GM19025 (cell line): Measurements from ENCODE around the gene C6.
"Not testable (repeated sequence)": the region's sequence is repeated elsewhere in the genome, so short reads cannot be mapped to it uniquely, and the experiment has no call there.

Experiments used
- ATAC-seq: cut with Tn5 transposase; IDR thresholded peaks from one replicate; pipeline ENCODE4 v1.9.1; 2021; ENCODE audit warnings: mild to moderate bottlenecking, low read depth, moderate library complexity; ENCODE audit not compliant: unreplicated experiment

Gene C6

DNA sequence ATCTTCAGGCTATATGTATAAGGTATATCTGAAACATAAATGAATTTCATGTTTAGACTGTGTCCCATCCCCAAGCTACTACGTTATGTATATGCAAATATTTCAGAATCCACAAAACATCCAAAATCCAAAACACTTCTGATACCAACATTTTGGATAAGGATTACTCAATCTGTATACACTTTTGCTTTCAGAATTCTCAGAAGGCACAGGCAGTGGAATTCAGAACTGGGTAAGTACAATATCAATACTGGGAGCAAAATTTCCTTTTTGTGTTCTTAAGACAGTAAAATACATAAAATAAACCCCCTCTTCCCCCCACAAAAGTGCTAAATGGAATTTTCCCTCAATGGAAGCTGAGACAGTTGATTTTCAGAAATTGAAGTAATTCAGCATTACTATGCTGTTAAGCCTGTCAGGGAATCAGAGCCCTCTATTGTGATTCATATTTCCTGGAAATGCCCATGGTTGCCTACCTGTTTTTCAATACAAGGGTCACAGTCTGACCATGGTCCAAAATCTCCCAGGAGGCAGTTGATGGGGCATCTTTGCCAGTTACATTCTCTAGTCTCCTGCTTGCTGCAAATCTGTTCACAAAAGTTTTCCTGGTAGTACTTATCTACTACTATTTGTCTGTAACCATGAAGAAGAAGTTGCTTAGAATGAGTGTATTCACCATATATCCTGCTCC is 12.1 kb downstream of the C6 start:
- no peak for ATAC-seq

DNA sequence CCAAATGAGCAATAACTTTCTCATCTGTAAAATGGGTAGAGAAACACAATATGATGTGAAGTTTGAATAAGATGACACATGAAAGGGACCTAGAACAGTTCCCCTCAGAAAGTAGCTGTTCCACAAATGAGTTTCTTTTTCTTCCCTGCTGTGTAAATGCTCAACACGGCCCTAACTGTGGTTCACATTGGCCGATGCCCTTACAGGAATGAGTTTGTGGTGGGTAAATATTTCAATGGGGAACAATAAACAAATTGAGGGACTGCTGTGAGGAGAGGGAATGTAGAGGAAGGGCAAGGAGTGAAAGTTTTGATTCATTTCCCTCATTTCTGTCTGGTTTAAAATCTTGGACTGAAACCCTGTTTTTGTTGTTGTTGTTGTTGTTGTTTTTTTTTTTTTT is 12.8 kb downstream of the C6 start:
- no peak for ATAC-seq

DNA sequence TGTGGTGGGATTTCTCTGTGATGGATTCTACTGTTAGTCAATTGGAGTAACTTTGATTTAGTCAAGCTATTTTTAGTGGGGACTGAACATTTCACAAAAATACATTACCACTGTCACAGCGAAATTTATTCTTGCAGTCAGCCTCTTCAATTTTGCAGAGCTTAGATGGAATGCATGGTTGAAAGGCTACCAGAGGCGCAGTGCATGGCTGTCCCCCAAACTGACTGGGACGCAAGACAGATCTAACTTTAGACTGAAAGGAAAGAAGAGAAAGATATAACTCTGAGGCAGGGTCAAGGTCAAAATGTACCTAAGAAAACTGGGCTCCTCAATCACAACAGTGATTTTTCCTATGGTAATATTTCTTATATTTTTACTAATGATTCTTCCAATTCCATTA is 13.7 kb downstream of the C6 start:
- no peak for ATAC-seq

DNA sequence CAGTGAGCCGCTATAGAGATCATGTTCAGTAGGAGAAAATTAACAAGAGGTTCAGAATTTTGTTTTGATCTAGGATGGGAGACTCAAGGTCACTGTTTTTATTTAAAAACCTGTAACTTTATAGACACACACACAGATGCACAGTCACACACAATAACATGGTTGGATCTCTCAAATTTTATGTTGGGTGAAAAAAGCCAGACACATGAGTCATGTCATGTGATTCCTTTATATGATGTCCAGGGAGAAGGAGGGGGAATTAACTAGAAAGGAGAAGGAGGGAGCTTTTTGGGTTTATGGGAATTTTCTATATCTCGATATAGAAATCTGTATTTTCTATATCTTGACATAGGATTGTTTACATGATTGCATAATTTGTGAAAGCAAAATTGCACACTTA is 17.1 kb downstream of the C6 start:
- no peak for ATAC-seq

DNA sequence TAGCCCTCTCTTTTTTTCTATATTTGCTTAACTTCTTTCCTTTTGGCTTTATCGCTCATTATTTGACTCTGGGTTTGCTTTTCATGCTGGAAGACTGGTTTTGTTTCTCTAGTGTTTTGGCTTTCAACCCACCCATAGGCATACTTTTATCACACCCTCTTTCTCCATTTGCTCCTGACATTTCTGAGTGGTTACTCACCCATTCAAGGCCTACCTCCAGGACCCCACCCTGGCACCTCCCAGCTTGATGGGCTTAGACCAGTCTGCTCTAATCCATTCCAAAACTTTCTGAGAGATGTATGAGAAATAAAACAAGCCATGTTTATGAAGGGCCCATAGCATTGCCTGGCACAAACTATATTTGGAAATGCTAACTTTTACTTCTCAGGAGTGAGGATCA is 18.1 kb downstream of the C6 start:
- ATAC-seq: no peak

DNA sequence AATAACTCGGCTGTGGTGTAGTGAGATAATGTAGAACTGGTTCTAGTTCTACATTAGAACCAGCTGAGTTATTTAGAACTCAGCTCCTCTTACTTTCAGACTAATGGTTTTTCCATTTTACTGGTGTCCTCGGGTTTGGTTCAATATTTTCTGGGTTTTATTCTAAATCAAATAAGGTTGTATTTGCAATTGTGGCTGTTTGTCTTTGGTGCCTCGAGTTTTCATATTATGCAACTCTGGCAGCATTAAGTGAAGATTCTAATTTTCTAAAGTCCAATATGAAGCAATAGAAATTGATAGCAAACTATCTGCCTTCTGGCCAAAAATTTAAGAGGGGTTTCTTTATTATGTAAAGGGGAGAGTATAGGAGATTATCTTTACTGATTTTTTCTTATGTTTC is 19.0 kb downstream of the C6 start:
- ATAC-seq: no peak

DNA sequence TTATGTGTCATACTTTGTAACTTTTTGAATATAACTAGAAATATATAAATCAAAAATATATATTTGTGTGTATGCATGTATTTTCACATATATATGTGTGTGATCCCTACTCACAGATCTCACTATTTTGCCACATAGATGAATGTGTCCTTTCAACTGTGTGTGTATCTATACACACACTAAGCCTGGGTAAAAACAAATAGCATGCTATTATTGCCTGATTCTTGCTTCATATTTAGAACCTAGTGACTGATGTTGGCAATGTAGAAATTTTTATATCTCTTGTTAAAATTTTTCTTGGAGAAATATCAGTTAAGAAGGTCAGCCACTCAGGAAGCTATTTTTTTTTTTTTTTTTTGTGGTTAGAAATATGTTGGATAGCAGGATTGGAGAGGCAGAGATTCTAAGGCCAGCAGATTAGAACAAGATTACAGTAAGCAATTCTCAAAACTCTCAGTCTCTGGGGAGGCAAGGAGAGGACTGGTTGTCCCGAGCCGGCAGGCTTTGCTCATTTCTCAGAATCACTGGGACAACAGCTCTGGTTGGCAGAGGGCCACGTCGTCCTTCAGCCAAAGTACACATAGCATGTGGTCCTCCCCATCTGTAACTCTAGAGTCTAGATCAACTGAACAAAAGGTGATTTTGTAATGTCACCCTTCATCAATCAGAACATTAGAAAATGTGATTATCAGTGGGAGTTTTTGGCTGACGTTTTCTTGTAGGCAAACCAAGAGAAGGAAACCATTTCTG is 19.7 kb downstream of the C6 start:
- no peak for ATAC-seq

DNA sequence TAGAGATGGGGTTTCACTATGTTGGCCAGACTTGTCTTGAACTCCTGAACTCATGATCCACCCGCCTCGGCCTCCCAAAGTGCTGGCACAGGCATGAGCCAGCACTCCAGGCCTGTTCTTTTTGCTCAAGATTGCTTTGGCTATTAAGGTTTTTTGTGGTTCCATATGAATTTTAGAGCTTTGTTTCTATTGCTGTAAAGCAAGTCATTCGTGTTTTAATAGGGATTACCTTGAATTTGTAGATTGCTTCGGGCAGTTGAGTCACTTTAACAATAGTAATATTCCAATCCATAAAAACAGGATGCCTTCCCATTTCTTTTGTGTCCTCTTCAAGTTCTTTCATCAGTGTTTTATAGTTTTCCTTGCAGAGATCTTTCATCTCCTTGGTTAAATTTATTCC is 22.1 kb downstream of the C6 start:
- ATAC-seq: no peak

DNA sequence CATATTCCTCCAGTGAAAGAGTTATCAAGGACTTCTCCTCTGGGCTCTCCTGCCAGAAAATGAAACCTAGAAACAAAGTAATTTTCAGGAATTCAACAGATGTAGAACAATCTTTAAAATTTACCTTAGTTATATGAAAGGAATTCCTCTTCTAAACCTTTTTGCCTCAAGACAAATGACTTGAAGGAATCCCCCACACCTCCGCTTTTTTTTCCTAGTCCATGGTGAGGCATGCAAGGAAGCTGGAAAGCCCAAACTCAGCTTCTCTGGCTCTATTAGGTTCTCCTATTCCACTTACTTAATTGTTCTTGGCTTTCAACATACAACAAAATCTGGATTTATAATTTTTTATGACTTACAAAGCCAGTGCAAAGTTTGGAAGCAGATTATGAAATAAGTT is 27.2 kb downstream of the C6 start:
- ATAC-seq: no peak

DNA sequence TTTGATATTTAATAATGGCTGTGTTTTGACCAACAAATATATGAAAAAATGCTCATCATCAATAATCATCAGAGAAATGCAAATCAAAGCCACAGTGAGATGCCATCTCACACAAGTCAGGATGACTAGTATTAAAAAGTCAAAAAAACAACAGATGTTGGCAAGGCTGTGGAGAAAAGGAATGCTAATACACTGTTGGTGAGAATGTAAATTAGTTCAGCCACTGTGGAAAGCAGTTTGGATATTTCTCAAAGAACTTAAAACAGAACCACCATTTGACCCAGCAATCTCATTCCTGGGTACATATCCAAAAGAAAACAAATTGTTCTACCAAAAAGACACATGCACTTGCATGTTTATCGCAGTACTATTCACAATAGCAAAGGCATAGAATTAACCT is 30.0 kb downstream of the C6 start:
- not testable (repeated sequence) for ATAC-seq

DNA sequence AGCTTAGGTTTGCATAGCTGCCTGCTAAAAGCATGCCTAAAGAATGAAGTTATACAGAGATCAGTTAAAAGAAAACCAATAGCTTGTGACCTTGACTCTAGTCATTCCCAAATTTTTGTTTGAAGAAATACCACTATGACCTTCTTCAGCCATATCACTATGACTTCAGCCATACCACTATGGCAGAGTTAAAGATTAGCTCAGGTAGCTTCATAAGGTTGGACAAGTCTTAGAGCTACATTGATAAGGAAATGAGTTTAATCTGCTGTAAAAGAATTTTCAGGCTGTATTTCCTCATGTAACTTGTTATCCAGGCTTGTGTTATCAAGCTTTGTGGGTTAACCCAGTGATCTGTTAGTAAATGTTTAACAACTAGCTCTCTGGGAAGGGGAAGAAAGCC is 30.7 kb downstream of the C6 start:
- no peak for ATAC-seq

DNA sequence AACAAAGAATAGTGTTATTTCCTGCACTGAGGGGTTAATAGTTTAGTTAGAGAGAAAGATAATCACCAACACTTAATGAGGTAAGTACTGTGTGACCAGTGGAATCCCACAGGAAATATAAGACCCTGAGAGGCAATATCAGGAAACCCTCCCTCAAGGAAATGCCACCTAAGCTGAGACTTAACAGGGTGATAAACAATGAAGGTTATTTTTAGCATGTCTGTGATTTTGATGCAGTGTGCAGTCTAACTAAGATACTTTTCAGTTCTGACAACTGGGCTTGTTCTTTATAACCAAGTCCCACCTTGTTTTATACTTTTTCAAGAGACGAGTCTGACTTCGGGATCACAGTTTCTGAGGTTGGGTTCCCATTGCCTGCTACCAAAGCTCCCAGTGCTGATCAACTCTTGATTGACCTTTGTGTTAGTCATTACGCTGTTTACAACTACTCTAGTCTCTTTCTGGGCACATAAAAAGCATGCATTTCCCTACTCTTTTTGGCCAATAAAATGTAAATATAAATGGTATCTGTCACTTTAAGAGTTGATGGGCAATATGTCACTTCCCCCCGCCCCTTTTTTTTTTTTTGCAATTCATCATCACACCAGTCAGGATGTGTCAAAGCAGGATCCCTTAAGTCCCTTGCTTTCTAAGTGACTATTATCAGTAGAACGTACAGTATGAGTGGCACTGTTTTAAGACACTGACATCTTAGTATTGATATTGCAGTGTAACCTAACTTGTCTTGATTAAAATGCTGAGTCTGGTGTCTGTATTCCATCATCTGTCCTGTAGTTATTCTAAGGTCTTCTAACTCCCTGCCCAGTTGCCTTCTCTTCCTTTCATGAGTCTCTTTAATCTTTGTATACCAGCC is 31.4 kb downstream of the C6 start:
- no peak for ATAC-seq

DNA sequence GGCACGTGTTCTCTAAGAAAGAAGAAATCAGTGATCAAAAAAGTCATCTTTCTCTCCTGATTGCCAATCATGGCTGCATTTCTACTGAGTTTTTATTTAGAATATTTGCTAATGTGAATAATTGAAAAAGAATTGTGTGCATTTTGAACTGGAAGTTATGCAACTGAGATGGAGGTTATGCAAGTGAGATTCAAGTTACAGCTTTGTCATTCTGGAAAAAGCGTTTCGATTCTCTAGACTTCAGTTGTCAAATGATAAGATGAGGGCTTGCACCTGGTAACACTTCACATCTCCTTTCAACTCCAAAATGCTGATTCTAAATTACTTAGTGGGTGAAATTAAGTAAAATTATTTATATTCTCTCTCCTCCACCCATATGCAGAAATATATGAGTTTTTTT is 36.4 kb downstream of the C6 start:
- ATAC-seq: no peak

DNA sequence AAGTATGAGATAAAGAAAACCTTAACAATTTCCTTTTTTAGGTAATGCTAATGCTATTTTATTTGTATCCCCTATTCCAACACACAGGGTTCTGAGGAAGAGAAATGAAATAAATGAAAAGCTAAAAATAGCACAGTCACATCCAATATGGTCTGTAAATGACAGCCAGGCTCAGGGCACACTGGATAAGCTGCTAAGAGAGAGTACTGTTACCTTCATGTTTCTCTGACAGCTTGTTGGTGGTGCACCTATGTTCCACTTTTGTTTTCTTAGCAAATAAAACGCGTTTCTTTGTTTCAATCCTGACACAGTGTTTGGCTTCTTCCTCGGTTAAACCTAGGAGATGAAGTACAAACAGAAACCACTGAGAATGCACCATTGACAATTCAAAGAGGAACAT is 41.3 kb downstream of the C6 start:
- ATAC-seq: no peak

DNA sequence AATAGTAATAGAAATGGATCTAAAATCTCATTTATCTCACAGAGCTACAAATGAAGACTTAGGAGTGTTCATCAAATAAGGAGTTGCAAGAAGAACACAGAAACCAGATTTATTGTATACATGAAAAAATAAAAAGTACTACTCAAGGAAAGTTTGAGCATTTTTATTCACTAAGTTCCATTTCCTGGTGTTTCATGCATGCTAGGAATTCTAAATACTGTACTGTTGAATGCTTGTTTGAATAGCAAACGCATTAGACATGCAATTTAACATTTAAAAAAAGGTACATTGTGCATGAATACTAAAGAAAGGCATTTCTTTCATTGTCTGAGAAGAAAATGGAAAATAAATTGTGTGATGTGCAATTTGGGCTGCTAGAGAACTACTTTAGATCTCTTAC is 52.1 kb downstream of the C6 start:
- no peak for ATAC-seq

DNA sequence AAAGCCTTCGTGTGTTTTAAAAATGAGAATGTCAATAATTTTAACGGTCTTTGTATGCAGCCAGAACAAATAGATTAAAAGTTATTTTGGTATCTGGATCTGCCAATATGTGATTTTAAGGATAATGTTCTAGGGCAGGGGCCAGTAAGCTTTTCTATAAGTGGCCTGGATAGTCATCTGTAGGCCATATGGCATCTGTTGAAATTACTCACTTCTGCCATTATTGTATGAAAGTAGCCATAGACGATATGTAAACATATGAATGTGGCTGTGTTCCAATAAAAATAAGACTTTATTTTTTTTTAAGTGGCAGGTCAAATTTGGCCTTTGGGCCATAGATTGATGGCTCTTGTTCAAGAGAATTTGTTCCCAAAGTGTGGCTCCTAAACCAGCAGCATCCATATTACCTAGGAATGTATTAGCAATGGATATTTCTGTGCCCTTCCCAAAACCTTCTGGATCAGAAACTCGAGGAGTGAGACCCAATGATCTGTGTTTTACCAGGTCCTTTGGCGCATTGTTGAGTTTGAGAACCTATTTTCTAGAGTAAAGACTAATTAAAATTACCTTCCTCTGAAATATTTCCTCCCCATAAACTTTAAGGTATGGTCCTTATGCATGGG is 55.9 kb downstream of the C6 start:
- no peak for ATAC-seq

DNA sequence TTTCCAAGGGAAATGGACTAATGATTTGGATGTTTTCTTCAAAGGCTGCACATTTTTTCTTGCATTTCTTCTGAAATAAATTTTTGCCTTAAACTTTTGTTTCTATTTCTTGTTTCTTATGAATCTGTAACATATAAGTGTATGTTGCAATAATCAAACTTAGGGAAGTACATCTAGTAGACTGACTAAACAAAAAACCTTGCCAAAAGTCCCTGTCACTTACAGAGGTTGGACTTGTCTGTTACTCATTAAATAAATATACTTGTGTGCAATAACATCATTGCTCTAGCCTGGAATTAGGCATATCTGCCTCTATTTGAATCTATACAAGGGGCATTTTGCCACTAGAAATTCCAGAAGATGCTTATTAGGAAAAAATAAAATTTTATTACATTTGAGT is 56.6 kb downstream of the C6 start:
- ATAC-seq: no peak

DNA sequence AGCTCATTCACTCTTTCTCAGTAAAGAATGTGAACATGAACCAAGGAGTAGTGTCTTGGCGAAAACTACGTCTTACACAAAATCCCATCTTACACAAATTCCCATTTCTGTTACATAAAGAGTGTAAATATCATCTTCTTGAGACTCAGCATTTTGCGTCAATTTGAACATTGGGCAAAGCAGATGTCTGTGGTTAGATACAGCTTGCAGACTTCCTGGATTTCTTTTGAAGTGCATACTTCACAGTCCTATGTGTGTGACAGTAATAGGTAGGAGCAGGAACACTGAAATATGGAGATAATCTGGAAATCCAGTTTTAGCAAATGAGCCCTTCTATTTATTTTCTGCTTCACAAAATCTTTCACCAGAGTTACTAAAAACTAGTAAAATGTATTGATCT is 58.8 kb downstream of the C6 start:
- ATAC-seq: no peak

DNA sequence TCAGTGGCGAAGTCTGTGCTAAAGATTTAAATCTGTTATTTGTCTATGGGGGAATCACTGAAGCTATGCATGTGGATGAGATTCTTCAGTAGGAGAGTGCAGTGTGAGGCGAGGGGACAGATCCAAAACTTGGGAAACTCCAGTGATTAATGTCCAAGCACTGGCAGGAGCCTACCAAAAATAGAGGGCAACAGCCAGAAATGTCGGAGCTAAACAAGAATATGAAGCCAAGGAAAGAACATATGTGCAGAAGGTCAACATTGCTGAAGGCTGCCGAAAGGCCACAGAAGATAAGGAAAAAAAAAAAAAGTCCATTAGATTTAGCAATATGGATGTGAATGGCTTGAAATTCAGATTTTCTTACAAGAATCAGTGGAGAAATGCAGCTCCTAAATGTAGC is 61.8 kb downstream of the C6 start:
- ATAC-seq: no peak

DNA sequence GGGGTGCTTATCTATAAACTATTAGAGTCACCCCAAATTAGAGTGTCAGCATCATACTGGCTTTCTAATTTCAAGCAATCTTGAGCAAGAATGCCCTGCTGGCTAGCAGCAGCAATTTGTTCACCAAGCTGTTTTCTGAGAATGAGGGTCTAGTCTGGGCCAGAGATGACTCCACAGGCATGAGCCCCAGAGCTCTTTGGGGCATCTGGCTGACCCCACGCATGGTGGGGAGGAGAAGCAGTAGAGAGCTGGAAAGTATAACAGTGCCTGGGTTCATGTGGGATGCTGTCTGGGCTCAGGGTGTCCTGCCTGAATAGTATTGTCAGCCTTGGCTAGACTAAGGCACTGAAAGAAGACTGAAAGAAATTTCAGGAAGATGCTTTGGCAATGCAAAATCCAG is 64.9 kb downstream of the C6 start:
- ATAC-seq: no peak

DNA sequence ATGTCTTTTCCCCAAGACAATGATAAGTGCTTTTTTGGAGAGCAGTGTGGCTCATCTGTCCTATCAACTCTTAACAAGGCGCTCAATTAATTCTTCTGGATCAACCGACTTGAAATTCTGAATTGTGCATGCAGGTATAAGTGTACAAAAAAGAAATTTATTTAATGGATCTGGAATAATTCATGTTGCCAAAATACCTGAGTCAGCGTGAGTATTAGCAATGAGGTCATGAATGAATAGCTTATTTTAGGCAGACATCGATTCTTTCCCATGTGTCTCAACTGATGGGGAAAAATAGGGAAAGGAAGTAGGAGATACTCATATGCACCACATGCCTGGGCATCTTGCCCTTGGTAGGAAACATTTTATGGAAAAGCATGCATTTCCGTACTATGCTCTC is 68.0 kb downstream of the C6 start:
- no peak for ATAC-seq
